HCT116 (cell line): ENCODE measurements around the gene GREB1L. TPM values are rescaled to one million over a fixed set of nuclear protein-coding genes. Genes with fewer than 3 reads are reported as not detected.

Experiments
- ATAC-seq: fragments of 200-7000 bp; cut with Tn5 transposase; 2 replicates; pipeline ENCODE4 v1.9.1; 2020; ENCODE audit warnings: mild to moderate bottlenecking, moderate library complexity
- BruUV-seq: library from RNA; stranded (reverse); fragments of 400-500 nt; replicated peaks from 2 replicates; lab custom pipeline; 2021; lab: Mats Ljungman, UMichigan
- CTCF ChIA-PET: fragments of 300-600 bp; sonication (Branson Sonifier 250); formaldehyde crosslinking; loops from one replicate; lab custom pipeline; 2021; ENCODE audit warnings: antibody characterized with exemption; lab: Charles Lee
- POLR2A ChIA-PET: fragments of 300-600, 350-600 bp; sonication (Branson Sonifier 250); formaldehyde crosslinking; loops from one replicate; lab custom pipeline; 2021; ENCODE audit warnings: antibody characterized with exemption; lab: Charles Lee
- RAD21 ChIA-PET, 2 experiments: fragments of 300-600 bp; sonication (Branson Sonifier 250); formaldehyde crosslinking; loops; one replicate each; lab custom pipeline; 2023; ENCODE audit warnings: low total read pairs in 2 of 2; ENCODE audit not compliant: uncharacterized antibody in 2 of 2, unreplicated experiment in 2 of 2, low non-redundant PET in 1 of 2; lab: Charles Lee
- DNase-seq: peaks from one replicate; pipeline ENCODE4 v3.0.0-alpha.2; 2010; ENCODE audit warnings: low read depth, low spot score
- H2AFZ ChIP-seq: fragments of 200-600 bp; shearing (Covaris generic), sonication (generic); 2 replicates; pipeline ENCODE4 v1.6.1; 2017; ENCODE audit warnings: low read depth, mixed run types, mixed read lengths, antibody characterized with exemption, low read length; ENCODE audit not compliant: poor library complexity, severe bottlenecking
- H3K27ac ChIP-seq: 2 replicates; pipeline ENCODE4 v1.5.1; 2012; ENCODE audit warnings: low read depth, low read length
- H3K27me3 ChIP-seq: fragments of 200-600 bp; sonication (generic); 2 replicates; pipeline ENCODE4 v1.6.1; 2016; ENCODE audit warnings: mixed run types, low read length, mixed read lengths; ENCODE audit not compliant: insufficient read depth
- H3K36me3 ChIP-seq, 2 experiments: fragments of 200-500 bp in 1 of 2; fragments of 200-600 bp in 1 of 2; sonication (Bioruptor generic) in 1 of 2; sonication (generic) in 1 of 2; 2 replicates each; pipeline versions ENCODE4 v1.5.1 to v1.6.1; 2014 to 2016; ENCODE audit warnings: low read length in 2 of 2, inconsistent platforms in 1 of 2, mixed read lengths in 1 of 2, mixed run types in 1 of 2; ENCODE audit not compliant: insufficient read depth in 2 of 2, control insufficient read depth in 1 of 2
- H3K4me1 ChIP-seq, 2 experiments: fragments of 200-600 bp in 1 of 2; sonication (generic) in 1 of 2; 2 replicates each; pipeline versions ENCODE4 v1.5.1 to v1.6.1; 2012 to 2017; ENCODE audit warnings: low read length in 2 of 2, inconsistent platforms in 1 of 2, mild to moderate bottlenecking in 1 of 2, mixed read lengths in 1 of 2, mixed run types in 1 of 2, moderate library complexity in 1 of 2; ENCODE audit not compliant: insufficient read depth in 2 of 2, control insufficient read depth in 1 of 2
- H3K4me2 ChIP-seq: fragments of 200-600 bp; sonication (generic); 2 replicates; pipeline ENCODE4 v1.6.1; 2017; ENCODE audit warnings: mixed run types, low read length, mixed read lengths
- H3K4me3 ChIP-seq, 2 experiments: fragments of 200-600 bp in 1 of 2; sonication (generic) in 1 of 2; replicated peaks in 1 of 2; 2 replicates each; pipeline ENCODE4 v1.5.1; 2011 to 2016; ENCODE audit warnings: low read length in 2 of 2, control low read depth in 1 of 2, low read depth in 1 of 2, mild to moderate bottlenecking in 1 of 2, mixed read lengths in 1 of 2, mixed run types in 1 of 2
- H3K79me2 ChIP-seq: fragments of 200-600 bp; sonication (generic); 2 replicates; pipeline ENCODE4 v1.6.1; 2017; ENCODE audit warnings: mild to moderate bottlenecking, mixed run types, low read length, moderate library complexity, mixed read lengths; ENCODE audit not compliant: insufficient read depth
- H3K9ac ChIP-seq: fragments of 200-600 bp; sonication (generic); 2 replicates; pipeline ENCODE4 v1.6.1; 2016; ENCODE audit warnings: low read length, mixed read lengths
- H3K9me2 ChIP-seq: fragments of 200-600 bp; sonication (generic), shearing (Covaris generic); 2 replicates; pipeline ENCODE4 v1.6.1; 2017; ENCODE audit warnings: mixed run types, mild to moderate bottlenecking, moderate library complexity; ENCODE audit not compliant: insufficient read depth
- H3K9me3 ChIP-seq, 2 experiments: fragments of 200-500 bp in 1 of 2; fragments of 200-600 bp in 1 of 2; sonication (Bioruptor generic) in 1 of 2; sonication (generic) in 1 of 2; 2 replicates each; pipeline ENCODE4 v1.6.1; 2014 to 2017; ENCODE audit warnings: low read length in 2 of 2, mixed read lengths in 2 of 2, inconsistent platforms in 1 of 2, low read depth in 1 of 2, mild to moderate bottlenecking in 1 of 2, mixed run types in 1 of 2, moderate library complexity in 1 of 2; ENCODE audit not compliant: control insufficient read depth in 1 of 2, insufficient read depth in 1 of 2
- H4K20me1 ChIP-seq: fragments of 200-600 bp; sonication (generic), shearing (Covaris generic); 2 replicates; pipeline ENCODE4 v1.6.1; 2017; ENCODE audit warnings: mixed run types, mild to moderate bottlenecking, moderate library complexity; ENCODE audit not compliant: insufficient read depth
- ATF3 ChIP-seq: IDR thresholded peaks from 2 replicates; pipeline ENCODE4 v1.6.1; 2012
- CBX3 ChIP-seq: IDR thresholded peaks from 2 replicates; pipeline ENCODE4 v1.6.1; 2012; ENCODE audit warnings: low read depth
- CEBPB ChIP-seq: IDR thresholded peaks from 2 replicates; pipeline ENCODE4 v1.6.1; 2012; ENCODE audit warnings: low read depth
- ELF1 ChIP-seq: IDR thresholded peaks from 2 replicates; pipeline ENCODE4 v1.6.1; 2012; ENCODE audit warnings: low read depth, borderline replicate concordance
- POLR2A ChIP-seq: IDR thresholded peaks from 2 replicates; pipeline ENCODE4 v1.7.0; 2011; ENCODE audit warnings: borderline replicate concordance; ENCODE audit not compliant: insufficient read depth, insufficient read length; ENCODE audit errors: extremely low read depth
- REST ChIP-seq: IDR thresholded peaks from 2 replicates; pipeline ENCODE4 v1.6.1; 2012; ENCODE audit warnings: low read depth
- SP1 ChIP-seq: IDR thresholded peaks from 2 replicates; pipeline ENCODE4 v1.6.1; 2012; ENCODE audit warnings: low read depth
- SRF ChIP-seq: IDR thresholded peaks from 2 replicates; pipeline ENCODE4 v1.6.1; 2012; ENCODE audit warnings: low read depth
- TCF7L2 ChIP-seq: IDR thresholded peaks from 2 replicates; pipeline ENCODE4 v1.7.0; 2011; ENCODE audit warnings: borderline replicate concordance, inconsistent platforms; ENCODE audit not compliant: insufficient read depth, insufficient read length; ENCODE audit errors: extremely low read depth
- YY1 ChIP-seq: IDR thresholded peaks from 2 replicates; pipeline ENCODE4 v1.6.1; 2011; ENCODE audit warnings: low read length, low read depth, moderate library complexity, mild to moderate bottlenecking; ENCODE audit not compliant: insufficient replicate concordance; ENCODE audit errors: extremely low read depth
- ZNF274 ChIP-seq: fragments of 200-500 bp; sonication (Bioruptor generic); IDR thresholded peaks from 2 replicates; pipeline ENCODE4 v1.6.1; 2014; ENCODE audit warnings: mild to moderate bottlenecking, low read depth, low read length, inconsistent platforms
- intact Hi-C: fragments of 100-400 bp; cut with micrococcal nuclease; formaldehyde crosslinking; loops from 2 replicates; pipeline ENCODE4 v1.10.0; 2022
- total RNA-seq: library from RNA; stranded (reverse); gene quantifications from one replicate; pipeline ENCODE4 v1.2.1, GENCODE V29; 2021; ENCODE audit not compliant: unreplicated experiment

Gene GREB1L
- total RNA-seq, 1 experiment from 2014 or later: 12.2 TPM

- Histone ChIP-seq H2AFZ (no peak overlapping the region), H4K20me1 (no peaks in the 10 kb centered on the region), H3K4me1 (no peaks in the 10 kb centered on the region), H3K27me3 (no peaks in the 10 kb centered on the region), H3K4me2 (no peak overlapping the region), H3K4me3 (no peak overlapping the region), H3K27ac (no peak overlapping the region), H3K9ac (no peak overlapping the region), H3K9me3 (no peaks in the 10 kb centered on the region), H3K79me2 (no peaks in the 10 kb centered on the region), H3K9me2 (no peaks in the 10 kb centered on the region), H3K36me3 (no peaks in the 10 kb centered on the region)
- ChIA-PET CTCF (no interaction called here), RAD21 (no interaction called here), POLR2A (no interaction called here)
- intact Hi-C loops: no loop called here
- ATAC-seq (no peak), DNase-seq (no peak)
- BruUV-seq: no TSS peak
- no peak for TF ChIP-seq YY1
- no peak for TF ChIP-seq SRF
- no peak for TF ChIP-seq SP1
- TF ChIP-seq ZNF274: no peak
- TF ChIP-seq CEBPB: no peak
- no peak for TF ChIP-seq CBX3
- TF ChIP-seq ATF3: no peak
- TF ChIP-seq ELF1: no peak
- TF ChIP-seq POLR2A: no peak
- no peak for TF ChIP-seq REST
- TF ChIP-seq TCF7L2: no peak
- TF ChIP-seq, all 23 proteins: peak for 0
These were observed 219.4 kb downstream of the GREB1L start for GRCh38 chr18:21461460-21461859.
